Upper lobe of right lung (tissue), 1 donor: ENCODE results near the gene SCP2D1. TPM values are rescaled to one million over a fixed set of nuclear protein-coding genes. Genes with fewer than 3 reads are reported as not detected.
A peak's percentile ranks its signal among the peaks of the same experiment; 100 is the strongest.

ENCODE experiments used
- ATAC-seq: fragments of 200-7000 bp; cut with Tn5 transposase; one replicate; pipeline ENCODE4 v1.9.1; 2020; ENCODE audit warnings: mild to moderate bottlenecking, moderate library complexity
- DNase-seq: peaks from one replicate; pipeline ENCODE4 v3.0.0-alpha.2; 2020
- H3K27ac ChIP-seq: fragments of 200-600 bp; one replicate; pipeline ENCODE4 v1.8.0; 2022
- H3K27me3 ChIP-seq: fragments of 200-600 bp; one replicate; pipeline ENCODE4 v1.8.0; 2022; ENCODE audit warnings: mild to moderate bottlenecking
- H3K36me3 ChIP-seq: fragments of 200-600 bp; one replicate; pipeline ENCODE4 v1.8.0; 2022
- H3K4me1 ChIP-seq: fragments of 200-600 bp; one replicate; pipeline ENCODE4 v1.8.0; 2022
- H3K4me3 ChIP-seq: fragments of 200-600 bp; one replicate; pipeline ENCODE4 v1.8.0; 2022; ENCODE audit warnings: mild to moderate bottlenecking
- H3K9me3 ChIP-seq: fragments of 200-600 bp; one replicate; pipeline ENCODE4 v1.8.0; 2022
- CTCF ChIP-seq: fragments of 200-600 bp; IDR thresholded peaks from one replicate; pipeline ENCODE4 v1.8.0; 2022; ENCODE audit warnings: antibody characterized with exemption
- intact Hi-C: fragments of 100-400 bp; cut with DNase I; formaldehyde crosslinking; loops from one replicate; pipeline ENCODE4 v1.11.0; 2022
- total RNA-seq: library from RNA; stranded (reverse); fragmentation: NEBNext Ultra II Directional; extraction: Animal tissue kit (Norgen Biotek cat#: 25700); gene quantifications from one replicate; pipeline ENCODE4 v1.2.1, GENCODE V29; 2021
- donor health status: DM: no; HTN: yes; CAD: no; lungs with severe emphysema.

SCP2D1 gene
- total RNA-seq, 1 donor from 2014 or later: not detected

DNA sequence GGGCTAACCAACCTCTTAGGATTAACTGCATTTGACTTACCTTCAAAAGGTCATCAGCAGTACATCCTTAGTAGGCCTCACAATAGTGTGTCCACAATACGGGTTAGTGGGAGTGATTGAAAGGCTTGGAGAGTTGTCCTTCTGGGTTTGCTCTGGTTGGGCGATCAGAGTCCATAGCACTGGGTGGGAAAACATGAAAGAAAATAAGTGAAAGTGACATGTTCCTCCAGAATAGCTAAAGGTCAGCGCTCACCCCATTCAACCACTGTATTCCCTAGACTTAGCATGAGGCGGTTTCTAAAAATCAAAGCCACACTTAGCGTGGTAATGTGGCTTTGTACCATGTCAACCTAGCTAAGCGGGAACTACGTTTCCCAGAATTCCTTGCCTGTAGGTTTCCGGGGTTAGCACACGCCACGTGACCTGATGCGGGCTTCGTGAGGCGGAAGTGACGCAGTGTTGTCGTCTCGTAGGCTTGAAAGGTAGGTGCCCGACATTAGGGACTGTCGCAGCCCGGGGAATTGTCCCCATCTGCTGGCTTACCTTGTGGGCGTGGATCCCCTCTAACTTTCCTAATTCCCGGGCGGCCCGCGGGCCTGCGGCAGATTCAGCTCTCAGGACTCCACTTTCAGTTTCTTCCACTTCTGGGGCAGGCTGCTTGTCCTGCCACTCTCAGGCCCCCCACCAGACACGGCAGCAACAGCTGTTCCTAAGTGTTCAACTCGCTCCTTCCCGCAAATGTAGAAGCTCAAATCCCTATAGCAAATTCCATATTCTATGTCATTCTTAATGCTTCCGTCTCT, 19.8 kb upstream of the SCP2D1 start:
- intact Hi-C loops: no loop called here
- peak; percentile 99 for ATAC-seq
- Histone ChIP-seq H3K9me3 (no peaks in the 10 kb centered on the region), H3K36me3 (no peaks in the 10 kb centered on the region), H3K4me1 (no peaks in the 10 kb centered on the region), H3K27ac (peak overlapping the region; percentile 94), H3K4me3 (peak overlapping the region; percentile 86), H3K27me3 (no peaks in the 10 kb centered on the region)
- DNase-seq: peak; percentile 93
- no peak for TF ChIP-seq CTCF

GRCh38 chr20:18794428-18794787, 19.2 kb upstream of the SCP2D1 start:
- intact Hi-C loops: no loop called here
- Histone ChIP-seq H3K9me3 (no peaks in the 10 kb centered on the region), H3K4me1 (no peaks in the 10 kb centered on the region), H3K4me3 (peak overlapping the region; percentile 86), H3K27ac (peak overlapping the region; percentile 94), H3K36me3 (no peaks in the 10 kb centered on the region), H3K27me3 (no peaks in the 10 kb centered on the region)
- no peak for TF ChIP-seq CTCF
- no peak for DNase-seq
- no peak for ATAC-seq

- no peak for TF ChIP-seq CTCF
- intact Hi-C loops: no loop called here
- Histone ChIP-seq H3K4me3 (no peak overlapping the region), H3K27ac (no peak overlapping the region), H3K4me1 (no peaks in the 10 kb centered on the region), H3K36me3 (no peaks in the 10 kb centered on the region), H3K27me3 (no peaks in the 10 kb centered on the region), H3K9me3 (no peaks in the 10 kb centered on the region)
- DNase-seq (no peak), ATAC-seq (no peak)
These were observed 18.2 kb upstream of the SCP2D1 start for GRCh38 chr20:18795366-18795765.

DNA sequence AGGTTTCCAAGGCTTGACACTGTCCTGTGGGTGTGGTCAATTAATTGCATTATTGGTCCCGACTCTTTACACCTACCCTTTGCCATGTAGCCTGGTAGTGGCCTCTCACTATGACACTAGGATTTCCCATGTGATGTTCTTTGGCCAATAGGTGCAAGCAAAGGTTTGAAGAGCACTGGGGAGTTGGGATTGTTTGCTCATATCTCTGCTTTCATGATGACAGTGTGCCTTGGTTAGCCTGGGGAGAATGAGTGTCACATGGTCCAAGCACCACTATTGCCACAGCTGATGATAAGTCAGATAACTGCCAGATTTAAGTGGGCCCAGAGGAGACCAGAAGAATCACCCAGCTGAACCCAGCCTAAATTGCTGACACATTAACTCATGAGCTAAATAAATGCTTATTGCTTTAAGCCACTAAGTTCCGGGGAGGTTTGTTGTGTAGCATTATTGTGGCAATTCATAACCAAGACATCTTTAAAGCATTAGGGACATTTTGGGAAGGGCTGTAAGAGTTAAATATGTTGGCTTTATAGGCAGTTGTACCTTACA, 17.2 kb upstream of the SCP2D1 start:
- Histone ChIP-seq H3K36me3 (no peaks in the 10 kb centered on the region), H3K27me3 (no peaks in the 10 kb centered on the region), H3K9me3 (no peaks in the 10 kb centered on the region), H3K4me3 (no peak overlapping the region), H3K27ac (no peak overlapping the region), H3K4me1 (no peaks in the 10 kb centered on the region)
- no peak for TF ChIP-seq CTCF
- intact Hi-C loops: no loop called here
- DNase-seq (no peak), ATAC-seq (no peak)

GRCh38 chr20:18801516-18801915, 12.1 kb upstream of the SCP2D1 start:
- intact Hi-C loops: no loop called here
- TF ChIP-seq CTCF: no peak
- no peak for ATAC-seq

More at GRCh38 chr20:18801516-18801915, 12.1 kb upstream of the SCP2D1 start:
- Histone ChIP-seq H3K27ac (no peak overlapping the region), H3K27me3 (no peaks in the 10 kb centered on the region), H3K9me3 (no peaks in the 10 kb centered on the region), H3K4me3 (no peak overlapping the region), H3K4me1 (no peaks in the 10 kb centered on the region), H3K36me3 (no peaks in the 10 kb centered on the region)
- no peak for DNase-seq
